Testis (tissue), 3 donors: ENCODE data around the gene AFG1L. TPM values are rescaled to one million over a fixed set of nuclear protein-coding genes. Genes with fewer than 3 reads are reported as not detected.

ENCODE experiments used
- DNase-seq: peaks from one replicate; pipeline ENCODE4 v3.0.0-alpha.2; 2019
- H3K27ac ChIP-seq, 2 donors: fragments of 200-600 bp; sonication (generic); one replicate each; pipeline ENCODE4 v1.5.1; 2019
- H3K27me3 ChIP-seq: fragments of 200-600 bp; sonication (generic); one replicate; pipeline ENCODE4 v1.5.1; 2019
- H3K36me3 ChIP-seq: fragments of 200-600 bp; sonication (generic); one replicate; pipeline ENCODE4 v1.5.1; 2017; ENCODE audit warnings: low read depth; ENCODE audit errors: missing control alignments
- H3K4me1 ChIP-seq: fragments of 200-600 bp; sonication (generic); one replicate; pipeline ENCODE4 v1.5.1; 2019
- H3K4me3 ChIP-seq, 2 donors: fragments of 200-600 bp; sonication (generic); one replicate each; pipeline ENCODE4 v1.5.1; 2017 to 2019
- H3K9me3 ChIP-seq: fragments of 200-600 bp; sonication (generic); one replicate; pipeline ENCODE4 v1.5.1; 2017
- CTCF ChIP-seq, 3 experiments: fragments of 450-650 bp in 2 of 3; fragments of 200-600 bp in 1 of 3; sonication (generic) in 1 of 3; IDR thresholded peaks; one replicate each; pipeline ENCODE4 v1.5.1; 2016 to 2019; ENCODE audit warnings: antibody characterized with exemption in 3 of 3, mild to moderate bottlenecking in 2 of 3, moderate library complexity in 1 of 3
- POLR2A ChIP-seq: fragments of 450-650 bp; IDR thresholded peaks from one replicate; pipeline ENCODE4 v1.6.1; 2017; ENCODE audit warnings: antibody characterized with exemption, mild to moderate bottlenecking, moderate library complexity
- WGBS, 2 donors: methylation state at CpG; one replicate each; pipeline ENCODE4 v1.1.5; 2018; 5-methylcytosine and 5-hydroxymethylcytosine counted together
- intact Hi-C: fragments of 100-400 bp; cut with DNase I; formaldehyde crosslinking; loops from one replicate; pipeline ENCODE4 v1.15.1; 2023; ENCODE audit warnings: low total_unique reads
- polyA plus RNA-seq: library from polyadenylated mRNA; stranded (reverse); fragments of 350-450 nt; fragmentation: Illumina TruSeq; extraction: RNeasy Lipid Tissue Mini Kit (QIAGEN cat#74804); gene quantifications from one replicate; pipeline ENCODE4 v1.2.3, GENCODE V29; 2014; ENCODE audit warnings: low read depth, low replicate concordance; ENCODE audit not compliant: insufficient read depth
- total RNA-seq, 2 donors: library from RNA; depleted of rRNA; stranded (reverse); fragments of >200 nt; gene quantifications; one replicate each; pipeline ENCODE4 v1.2.3, GENCODE V29; 2016

AFG1L gene
- total and polyA plus RNA-seq, 3 donors from 2014 or later = 9.2 to 43.0 (median 11.7) TPM

DNA sequence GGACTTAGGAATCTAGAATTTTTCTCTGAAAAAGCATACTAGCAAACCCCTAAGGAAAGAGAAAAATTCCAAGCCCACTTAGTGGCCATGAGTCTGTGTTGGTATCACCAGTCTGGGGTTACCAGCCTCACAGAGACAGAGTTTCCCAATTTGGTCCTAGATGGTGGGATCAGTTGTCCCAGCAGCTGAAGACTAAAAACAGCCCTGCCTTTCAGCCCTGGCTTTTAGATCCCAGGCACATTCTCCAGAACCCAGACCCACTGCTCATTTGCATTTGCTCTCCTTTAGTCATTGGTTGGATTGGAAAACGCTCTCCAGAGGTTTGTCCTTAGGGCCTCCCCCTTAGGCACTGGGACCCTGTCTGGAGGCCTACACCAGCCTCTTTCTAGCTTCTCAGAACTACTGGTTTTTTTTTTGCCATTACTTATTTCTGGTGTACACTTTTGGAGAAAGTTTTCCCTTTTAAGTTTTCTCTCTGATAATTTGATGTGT is 226.8 kb downstream of the AFG1L start:
- Histone ChIP-seq H3K4me1 (no peaks in the 10 kb centered on the region), H3K4me3 (no peak overlapping the region), H3K27ac (no peak overlapping the region), H3K9me3 (no peaks in the 10 kb centered on the region), H3K27me3 (no peaks in the 10 kb centered on the region), H3K36me3 (no peaks in the 10 kb centered on the region)
- intact Hi-C loops = no loop called here
- 91 to 94% methylated on average over 1 of the region's 1 CpG for WGBS, 2 donors
- no peak for DNase-seq
- TF ChIP-seq POLR2A (no peak), CTCF (IDR thresholded peaks at IDR 0.05) (no peak)

DNA sequence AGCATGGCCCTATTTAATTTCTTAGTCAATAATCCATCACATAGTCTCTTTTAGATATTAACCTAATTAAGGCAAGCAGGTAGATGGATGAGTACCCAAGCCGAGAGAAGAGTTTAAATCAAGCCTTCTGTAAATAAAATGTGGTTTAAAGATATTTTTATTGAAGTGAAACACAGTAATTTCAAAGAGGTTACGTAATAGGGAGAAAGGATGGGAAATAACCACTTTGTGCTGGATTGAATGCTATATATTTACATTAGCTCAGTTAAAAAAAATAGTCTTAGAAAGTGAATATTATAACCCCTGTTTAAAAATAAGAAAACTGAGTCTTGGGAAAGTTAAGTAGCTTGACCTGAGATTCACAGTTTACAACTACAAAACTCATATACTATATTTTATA is 228.8 kb downstream of the AFG1L start:
- TF ChIP-seq CTCF (IDR thresholded peaks at IDR 0.05) (no peak), POLR2A (no peak)
- no peak for DNase-seq
- H3K4me3 ChIP-seq = no peak overlapping the region
- intact Hi-C loops = no loop called here
- no peaks in the 10 kb centered on the region for H3K4me1 ChIP-seq
- H3K9me3 ChIP-seq = no peaks in the 10 kb centered on the region
- 92 to 94% methylated on average over 2 of the region's 2 CpGs for WGBS, 2 donors
- no peaks in the 10 kb centered on the region for H3K36me3 ChIP-seq
- H3K27me3 ChIP-seq = no peaks in the 10 kb centered on the region
- no peak overlapping the region for H3K27ac ChIP-seq

- TF ChIP-seq CTCF (IDR thresholded peaks at IDR 0.05) (no peak), POLR2A (no peak)
These were observed 229.8 kb downstream of the AFG1L start for GRCh38 chr6:108524528-108525248.

GRCh38 chr6:108526739-108527174 is 231.9 kb downstream of the AFG1L start:
- peak; percentile 22 for DNase-seq
- intact Hi-C loops = loop anchor here (5.0 kb wide), 1 partner anchor 414 kb away; no protein-coding TSS in a partner anchor
- Histone ChIP-seq H3K4me1 (no peaks in the 10 kb centered on the region), H3K27ac (no peak overlapping the region), H3K36me3 (no peaks in the 10 kb centered on the region), H3K4me3 (no peak overlapping the region), H3K9me3 (no peaks in the 10 kb centered on the region), H3K27me3 (no peaks in the 10 kb centered on the region)
- WGBS, 2 donors = 57 to 67% methylated on average over 6 to 7 of the region's 7 CpGs
- TF ChIP-seq CTCF (IDR thresholded peaks at IDR 0.05) (peak; percentile 61 to 81 (median 78)), POLR2A (no peak)

More at GRCh38 chr6:108524528-108525248, 229.8 kb downstream of the AFG1L start:
- intact Hi-C loops = loop anchor here (5.0 kb wide), 1 partner anchor 412 kb away; no protein-coding TSS in a partner anchor
- no peak overlapping the region for H3K4me3 ChIP-seq
- H3K27ac ChIP-seq = no peak overlapping the region
- DNase-seq = no peak
- H3K36me3 ChIP-seq = no peaks in the 10 kb centered on the region
- no peaks in the 10 kb centered on the region for H3K4me1 ChIP-seq
- no peaks in the 10 kb centered on the region for H3K9me3 ChIP-seq
- WGBS, 2 donors = 80 to 83% methylated on average over 5 of the region's 5 CpGs
- no peaks in the 10 kb centered on the region for H3K27me3 ChIP-seq
